Loucy (cell line): ENCODE measurements around the gene MTMR10.

Source experiments
- H2AFZ ChIP-seq: fragments of 200-600 bp; sonication (generic); 2 replicates; pipeline ENCODE4 v1.6.0; 2016; ENCODE audit warnings: antibody characterized with exemption, mild to moderate bottlenecking, low read length, moderate library complexity
- H3F3A ChIP-seq: fragments of 200-600 bp; 2 replicates; pipeline ENCODE4 v1.6.0; 2016; ENCODE audit warnings: antibody characterized with exemption, low read depth, mild to moderate bottlenecking
- H3K27me3 ChIP-seq: fragments of 200-600 bp; sonication (generic); 2 replicates; pipeline ENCODE4 v1.6.1; 2014; ENCODE audit warnings: low read length, mild to moderate bottlenecking; ENCODE audit not compliant: insufficient read depth, poor library complexity, severe bottlenecking
- H3K36me3 ChIP-seq: fragments of 200-600 bp; sonication (generic); 2 replicates; pipeline ENCODE4 v1.6.1; 2016; ENCODE audit warnings: low read length; ENCODE audit not compliant: insufficient read depth
- H3K4me1 ChIP-seq: fragments of 200-600 bp; sonication (generic); 2 replicates; pipeline ENCODE4 v1.5.1; 2014; ENCODE audit warnings: low read length, mild to moderate bottlenecking; ENCODE audit not compliant: insufficient read depth, poor library complexity, severe bottlenecking
- H3K4me2 ChIP-seq: fragments of 200-600 bp; sonication (generic); 2 replicates; pipeline ENCODE4 v1.6.0; 2014; ENCODE audit warnings: antibody characterized with exemption, low read length, low read depth, mild to moderate bottlenecking; ENCODE audit not compliant: poor library complexity, severe bottlenecking
- H3K4me3 ChIP-seq: fragments of 200-600 bp; sonication (generic); 2 replicates; pipeline ENCODE4 v1.5.1; 2014; ENCODE audit warnings: low read length, mild to moderate bottlenecking, mixed read lengths; ENCODE audit not compliant: poor library complexity, severe bottlenecking
- H3K79me2 ChIP-seq: fragments of 200-600 bp; sonication (generic); 2 replicates; pipeline ENCODE4 v1.6.1; 2014; ENCODE audit warnings: low read length; ENCODE audit not compliant: insufficient read depth
- H3K9ac ChIP-seq: fragments of 200-600 bp; sonication (generic); 2 replicates; pipeline ENCODE4 v1.6.0; 2014; ENCODE audit warnings: mild to moderate bottlenecking, low read depth, low read length, moderate library complexity; ENCODE audit not compliant: poor library complexity, severe bottlenecking
- H3K9me2 ChIP-seq: fragments of 200-600 bp; sonication (generic); replicated peaks from 2 replicates; pipeline ENCODE4 v1.6.1; 2016; ENCODE audit warnings: low read depth, low read length, mixed read lengths
- H3K9me3 ChIP-seq: fragments of 200-600 bp; sonication (generic); 2 replicates; pipeline ENCODE4 v1.6.1; 2014; ENCODE audit warnings: mild to moderate bottlenecking, antibody characterized with exemption, low read length, low read depth; ENCODE audit not compliant: insufficient read depth
- H4K20me1 ChIP-seq: fragments of 200-600 bp; sonication (generic); 2 replicates; pipeline ENCODE4 v1.6.0; 2014; ENCODE audit warnings: antibody characterized with exemption, low read length, mild to moderate bottlenecking; ENCODE audit not compliant: insufficient read depth, poor library complexity, severe bottlenecking
- EZH2phosphoT487 ChIP-seq: fragments of 200-600 bp; IDR thresholded peaks from 2 replicates; pipeline ENCODE4 v1.6.1; 2018; ENCODE audit warnings: antibody characterized with exemption, mild to moderate bottlenecking, moderate library complexity, borderline replicate concordance
- TF ChIP-seq, protein P1 (sequence below): fragments of 200-600 bp; sonication (generic); conservative IDR thresholded peaks from 2 replicates; pipeline ENCODE4 v1.5.1; 2014; ENCODE audit warnings: mild to moderate bottlenecking, antibody characterized with exemption, low read length

Gene MTMR10

DNA sequence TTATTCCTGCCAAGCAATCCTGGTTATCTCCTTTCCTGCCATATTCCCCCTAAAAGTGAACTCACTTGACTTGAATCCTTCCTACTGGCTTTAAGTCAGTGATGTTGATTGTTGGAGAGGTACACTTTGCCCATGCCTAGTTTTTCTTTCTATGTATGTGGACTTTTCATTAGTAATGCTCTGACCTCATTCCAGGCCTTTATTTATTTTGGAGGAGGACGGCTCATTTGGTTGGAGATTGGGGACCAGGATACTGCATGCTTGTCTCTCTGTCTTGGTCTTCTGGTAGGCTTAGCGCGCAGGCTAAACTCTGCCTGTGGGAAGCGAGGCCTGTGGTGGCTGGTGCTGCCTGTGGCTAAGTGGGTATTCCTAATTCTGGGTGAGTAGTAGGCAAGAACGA, 29.1 kb upstream of the MTMR10 start:
- no peaks in the 10 kb centered on the region for H3K79me2 ChIP-seq
- H3K4me1 ChIP-seq: peaks cover 18% of the 10 kb centered on the region
- TF ChIP-seq, protein P1, sequence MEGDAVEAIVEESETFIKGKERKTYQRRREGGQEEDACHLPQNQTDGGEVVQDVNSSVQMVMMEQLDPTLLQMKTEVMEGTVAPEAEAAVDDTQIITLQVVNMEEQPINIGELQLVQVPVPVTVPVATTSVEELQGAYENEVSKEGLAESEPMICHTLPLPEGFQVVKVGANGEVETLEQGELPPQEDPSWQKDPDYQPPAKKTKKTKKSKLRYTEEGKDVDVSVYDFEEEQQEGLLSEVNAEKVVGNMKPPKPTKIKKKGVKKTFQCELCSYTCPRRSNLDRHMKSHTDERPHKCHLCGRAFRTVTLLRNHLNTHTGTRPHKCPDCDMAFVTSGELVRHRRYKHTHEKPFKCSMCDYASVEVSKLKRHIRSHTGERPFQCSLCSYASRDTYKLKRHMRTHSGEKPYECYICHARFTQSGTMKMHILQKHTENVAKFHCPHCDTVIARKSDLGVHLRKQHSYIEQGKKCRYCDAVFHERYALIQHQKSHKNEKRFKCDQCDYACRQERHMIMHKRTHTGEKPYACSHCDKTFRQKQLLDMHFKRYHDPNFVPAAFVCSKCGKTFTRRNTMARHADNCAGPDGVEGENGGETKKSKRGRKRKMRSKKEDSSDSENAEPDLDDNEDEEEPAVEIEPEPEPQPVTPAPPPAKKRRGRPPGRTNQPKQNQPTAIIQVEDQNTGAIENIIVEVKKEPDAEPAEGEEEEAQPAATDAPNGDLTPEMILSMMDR: no peak
- TF ChIP-seq EZH2phosphoT487: no peak
- H3K27me3 ChIP-seq: no peaks in the 10 kb centered on the region
- no peak overlapping the region for H2AFZ ChIP-seq
- no peak overlapping the region for H3K4me2 ChIP-seq
- H3K4me3 ChIP-seq: no peak overlapping the region
- H3K36me3 ChIP-seq: no peaks in the 10 kb centered on the region
- no peaks in the 10 kb centered on the region for H3K9me2 ChIP-seq
- no peaks in the 10 kb centered on the region for H4K20me1 ChIP-seq
- no peaks in the 10 kb centered on the region for H3F3A ChIP-seq
- H3K9me3 ChIP-seq: no peaks in the 10 kb centered on the region
- H3K9ac ChIP-seq: no peak overlapping the region

DNA sequence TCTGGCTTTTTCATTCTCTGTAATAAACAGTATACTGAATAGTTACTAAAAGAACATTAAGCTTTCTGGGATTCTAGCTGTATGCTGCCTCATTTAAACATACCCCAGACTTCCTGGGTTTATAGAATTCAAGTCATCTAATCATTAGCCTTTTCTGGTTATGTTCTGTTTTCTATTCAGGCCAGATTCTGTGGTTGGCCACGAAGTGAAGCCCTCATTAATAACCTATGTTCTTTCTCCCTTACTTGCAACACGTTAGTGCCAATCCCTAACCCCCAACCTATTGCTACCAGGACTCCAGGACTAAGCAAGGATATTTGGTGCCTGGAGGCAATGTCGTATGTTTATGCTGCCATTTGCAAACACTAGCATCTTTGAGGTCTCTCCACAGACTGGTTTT, 28.6 kb upstream of the MTMR10 start:
- Histone ChIP-seq H3K9ac (no peak overlapping the region), H3K4me2 (no peak overlapping the region), H3K4me3 (no peak overlapping the region), H3K36me3 (no peaks in the 10 kb centered on the region), H3K4me1 (peaks cover 15% of the 10 kb centered on the region), H2AFZ (no peak overlapping the region), H3K79me2 (no peaks in the 10 kb centered on the region), H3K27me3 (no peaks in the 10 kb centered on the region), H3F3A (no peaks in the 10 kb centered on the region), H4K20me1 (no peaks in the 10 kb centered on the region), H3K9me2 (no peaks in the 10 kb centered on the region), H3K9me3 (no peaks in the 10 kb centered on the region)
- TF ChIP-seq, protein P1: no peak
- no peak for TF ChIP-seq EZH2phosphoT487

DNA sequence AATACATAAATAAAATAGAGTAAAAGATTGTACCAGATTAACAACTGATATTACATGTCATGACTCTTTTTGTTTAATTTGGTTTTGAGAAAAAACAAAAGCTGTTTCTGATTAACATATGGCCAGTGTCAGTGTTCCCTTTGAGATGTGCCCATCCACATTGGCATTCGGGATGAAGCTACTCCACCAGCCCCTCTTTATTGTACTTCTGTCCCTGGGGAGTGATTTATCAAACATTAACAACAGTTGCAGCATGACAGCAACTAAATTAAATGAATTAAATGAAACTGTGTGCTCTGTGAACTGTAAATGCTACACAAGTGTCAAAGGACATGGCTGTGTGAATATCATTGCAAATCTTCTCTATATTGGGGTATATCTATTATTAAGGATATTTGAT, 25.9 kb upstream of the MTMR10 start:
- Histone ChIP-seq H3K4me3 (no peak overlapping the region), H3K79me2 (no peaks in the 10 kb centered on the region), H3F3A (no peaks in the 10 kb centered on the region), H3K27me3 (no peaks in the 10 kb centered on the region), H3K4me1 (peaks cover 17% of the 10 kb centered on the region), H3K9me3 (peaks cover 8% of the 10 kb centered on the region), H3K9ac (no peak overlapping the region), H4K20me1 (no peaks in the 10 kb centered on the region), H3K36me3 (no peaks in the 10 kb centered on the region), H2AFZ (no peak overlapping the region), H3K9me2 (no peaks in the 10 kb centered on the region), H3K4me2 (no peak overlapping the region)
- TF ChIP-seq EZH2phosphoT487: no peak
- TF ChIP-seq, protein P1: no peak
